A549 treated with DMSO at 1 μM for 4 hours (cell line): ENCODE measurements around the gene CCDC136. TPM values are rescaled to one million over a fixed set of nuclear protein-coding genes. Genes with fewer than 3 reads are reported as not detected.

Experiments
- total RNA-seq: library from RNA; stranded (reverse); fragments of 200-300 nt; extraction: Qiagen RNA extraction; gene quantifications from 5 replicates; pipeline ENCODE4 v1.2.3, GENCODE V29; 2022; ENCODE audit warnings: low read depth

CCDC136 gene
- total RNA-seq = 1.8 to 3.0 TPM (median 2.5 TPM) in 5 replicates

DNA sequence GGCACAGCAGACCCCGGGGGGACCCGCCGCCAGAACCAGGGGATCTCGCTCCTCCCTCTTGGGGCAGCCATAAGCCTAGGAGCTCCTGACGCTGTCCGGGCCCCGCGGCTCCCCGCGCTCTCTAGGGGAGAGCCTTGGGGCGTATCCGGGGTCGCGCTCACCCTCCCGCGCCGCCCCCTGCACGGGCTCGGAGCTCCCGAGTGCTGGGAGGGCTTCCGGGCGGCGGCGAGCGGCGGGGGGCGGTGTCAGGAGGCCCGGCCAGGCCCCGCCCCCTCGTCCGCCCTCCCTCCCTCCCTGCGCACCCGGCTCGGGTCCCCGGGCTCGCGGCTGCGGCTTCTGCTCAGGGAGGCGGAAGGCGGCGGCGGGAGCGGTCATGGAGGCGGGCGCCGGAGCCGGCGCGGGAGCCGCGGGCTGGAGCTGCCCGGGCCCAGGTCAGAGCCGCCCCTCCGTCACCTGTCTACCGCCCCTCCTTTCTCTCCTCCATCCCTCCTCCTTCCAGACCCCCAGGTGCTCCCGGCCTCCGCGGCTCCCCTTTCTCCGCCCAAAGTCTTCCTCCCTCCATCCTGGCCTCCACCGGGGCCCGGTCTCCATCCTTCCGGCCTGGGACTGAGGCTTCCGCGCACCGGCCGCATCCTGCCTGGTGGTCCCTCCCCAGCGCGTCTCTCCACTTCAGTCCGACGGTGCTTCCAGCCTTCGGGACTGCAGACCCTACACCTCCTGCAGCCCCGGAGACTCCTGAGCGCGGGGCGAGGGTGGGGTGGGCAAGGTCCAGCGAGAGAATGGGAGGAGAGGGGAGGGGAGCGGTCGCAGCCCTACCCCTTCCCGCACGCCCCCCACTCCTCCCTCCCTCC lies at the start of gene CCDC136:
TSS of gene CCDC136 (plus strand) at position 848 of the 851 bp plus-strand sequence. CDS start 444 bp downstream, outside the sequence.

DNA sequence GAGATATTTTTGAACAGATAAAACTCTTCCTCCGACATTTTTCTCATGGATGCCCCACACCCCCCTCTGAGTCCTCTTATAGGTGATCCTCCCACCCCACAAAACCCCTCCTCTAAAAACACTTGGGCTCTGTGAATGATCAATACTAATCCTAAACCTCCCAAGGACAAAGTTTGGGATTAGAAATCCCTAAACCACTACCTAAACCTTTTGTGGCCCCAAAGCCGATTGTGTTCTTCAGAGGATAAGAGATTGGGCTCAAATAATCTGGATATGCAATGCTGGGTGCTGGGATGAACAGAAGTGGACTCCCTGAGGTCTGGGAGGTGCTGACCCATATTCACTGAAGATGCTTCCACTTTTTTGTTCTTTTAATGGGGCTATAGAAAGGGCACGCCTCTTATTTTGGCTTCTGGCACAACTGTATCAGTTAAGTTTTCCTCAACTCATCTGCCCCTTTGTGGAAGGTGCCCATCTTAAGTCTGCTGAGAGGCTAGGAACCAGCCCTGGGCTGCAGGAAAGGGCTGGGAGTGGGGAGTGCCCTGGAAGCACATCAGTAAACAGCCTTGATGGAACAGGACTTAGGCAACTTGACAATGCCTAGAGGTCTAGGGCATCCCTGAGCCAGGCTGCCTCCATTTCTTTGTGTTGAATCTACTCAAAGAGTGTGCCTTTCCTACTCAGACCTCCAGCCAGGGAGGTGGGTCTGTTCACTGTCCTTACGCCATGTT lies 15.9 kb upstream of the CCDC136 start, which contains the start of gene OPN1SW:
TSS of gene OPN1SW (minus strand) at position 51 of the 731 bp plus-strand sequence. CDS start at position 38, 13 bp downstream.

DNA sequence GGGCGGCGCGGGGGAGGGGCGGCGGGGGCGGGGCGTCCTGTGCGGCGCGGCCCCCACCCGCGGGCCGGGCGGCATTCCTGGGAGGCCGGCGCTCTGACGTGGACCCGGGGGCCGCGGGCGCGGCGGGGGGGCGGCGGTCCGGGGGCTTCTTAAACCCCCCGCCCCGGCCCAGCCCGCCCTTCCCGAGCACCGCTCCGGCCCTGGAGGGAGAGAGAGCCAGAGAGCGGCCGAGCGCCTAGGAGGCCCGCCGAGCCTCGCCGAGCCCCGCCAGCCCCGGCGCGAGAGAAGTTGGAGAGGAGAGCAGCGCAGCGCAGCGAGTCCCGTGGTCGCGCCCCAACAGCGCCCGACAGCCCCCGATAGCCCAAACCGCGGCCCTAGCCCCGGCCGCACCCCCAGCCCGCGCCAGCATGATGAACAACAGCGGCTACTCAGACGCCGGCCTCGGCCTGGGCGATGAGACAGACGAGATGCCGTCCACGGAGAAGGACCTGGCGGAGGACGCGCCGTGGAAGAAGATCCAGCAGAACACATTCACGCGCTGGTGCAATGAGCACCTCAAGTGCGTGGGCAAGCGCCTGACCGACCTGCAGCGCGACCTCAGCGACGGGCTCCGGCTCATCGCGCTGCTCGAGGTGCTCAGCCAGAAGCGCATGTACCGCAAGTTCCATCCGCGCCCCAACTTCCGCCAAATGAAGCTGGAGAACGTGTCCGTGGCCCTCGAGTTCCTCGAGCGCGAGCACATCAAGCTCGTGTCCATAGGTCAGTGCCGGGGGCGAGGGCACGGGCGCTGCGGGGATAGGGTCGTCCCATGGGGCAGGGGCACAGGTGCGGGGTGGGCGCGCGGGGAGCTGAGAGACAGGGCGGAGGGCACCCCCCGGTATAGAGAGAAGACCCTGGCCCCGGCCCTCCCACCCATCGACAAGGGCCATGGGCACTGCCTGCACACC lies 38.7 kb downstream of the CCDC136 start, which contains the start of gene FLNC:
TSS of gene FLNC (plus strand) at position 176 of the 947 bp plus-strand sequence. CDS start at position 408, 232 bp downstream.

DNA sequence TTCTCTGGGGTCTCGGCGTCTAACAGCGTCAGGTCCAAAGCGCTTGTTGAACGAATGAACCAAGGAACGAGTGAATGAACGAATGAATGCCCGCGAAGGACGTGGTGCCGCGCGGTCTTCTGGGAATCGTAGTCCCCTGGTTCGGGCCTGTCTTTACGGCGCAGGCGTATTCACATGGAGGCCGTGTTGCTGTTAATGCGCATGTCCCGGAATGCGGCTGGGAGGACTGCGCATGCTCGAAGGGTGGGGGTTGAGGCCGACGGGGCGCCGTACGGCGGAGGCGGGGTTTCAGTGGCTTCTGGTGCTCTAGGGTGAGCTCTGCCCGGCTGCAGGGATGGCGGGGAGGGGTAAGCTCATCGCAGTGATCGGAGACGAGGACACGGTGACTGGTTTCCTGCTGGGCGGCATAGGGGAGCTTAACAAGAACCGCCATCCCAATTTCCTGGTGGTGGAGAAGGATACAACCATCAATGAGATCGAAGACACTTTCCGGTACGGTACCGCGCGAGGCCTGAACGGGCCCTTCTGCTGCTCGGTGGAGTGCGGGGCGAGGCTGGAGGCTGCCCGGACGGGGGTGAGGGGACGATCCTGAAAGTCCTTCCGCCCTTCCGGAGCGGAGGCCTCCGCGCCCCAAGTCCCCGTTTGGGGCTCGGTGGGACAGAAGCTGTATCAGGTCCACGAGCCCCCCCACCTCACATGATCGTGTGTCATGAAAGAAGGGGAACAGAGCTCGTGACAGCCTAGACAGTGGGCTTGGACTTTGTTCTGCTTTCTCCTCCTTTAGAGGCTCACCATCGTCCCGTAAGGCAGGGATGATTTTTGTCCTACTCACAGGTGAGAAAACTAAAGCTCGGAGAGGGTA lies 71.0 kb downstream of the CCDC136 start, which contains the start of gene ATP6V1F:
TSS of gene ATP6V1F (plus strand) at position 286 of the 862 bp plus-strand sequence. CDS start at position 335, 49 bp downstream.

Other genes with a start within 250 kb of the CCDC136 start
- 0.26 to 0.80 TPM (median 0.65 TPM) in 5 replicates for gene GARIN1A, start 119.7 kb upstream of the CCDC136 start, total RNA-seq
- 132 to 203 TPM (median 166 TPM) in 5 replicates for gene CALU, start 52.6 kb upstream of the CCDC136 start, total RNA-seq
- gene OPN1SW, start 16.2 kb upstream of the CCDC136 start, total RNA-seq = not detected in 5 replicates
- 4.9 to 7.3 TPM (median 5.9 TPM) in 5 replicates for gene FLNC, start 38.4 kb downstream of the CCDC136 start, total RNA-seq
- gene ATP6V1F, start 70.9 kb downstream of the CCDC136 start, total RNA-seq = 230 to 302 TPM (median 244 TPM) in 5 replicates
- 0.08 to 0.31 TPM (median 0.17 TPM) in 5 replicates for gene KCP, start 118.7 kb downstream of the CCDC136 start, total RNA-seq
- gene IRF5, start 146.0 kb downstream of the CCDC136 start, total RNA-seq = 12.8 to 17.4 TPM (median 14.7 TPM) in 5 replicates